HG03432 (cell line): ENCODE data around the gene GPX1.

ENCODE experiments used
- ATAC-seq: cut with Tn5 transposase; IDR thresholded peaks from one replicate; pipeline ENCODE4 v1.9.1; 2021; ENCODE audit warnings: mild to moderate bottlenecking, moderate library complexity; ENCODE audit not compliant: unreplicated experiment

Gene GPX1

GRCh38 chr3:49313896-49314688 lies 44.1 kb downstream of the GPX1 start:
- no peak for ATAC-seq

GRCh38 chr3:49311283-49311682 lies 46.9 kb downstream of the GPX1 start:
- no peak for ATAC-seq

DNA sequence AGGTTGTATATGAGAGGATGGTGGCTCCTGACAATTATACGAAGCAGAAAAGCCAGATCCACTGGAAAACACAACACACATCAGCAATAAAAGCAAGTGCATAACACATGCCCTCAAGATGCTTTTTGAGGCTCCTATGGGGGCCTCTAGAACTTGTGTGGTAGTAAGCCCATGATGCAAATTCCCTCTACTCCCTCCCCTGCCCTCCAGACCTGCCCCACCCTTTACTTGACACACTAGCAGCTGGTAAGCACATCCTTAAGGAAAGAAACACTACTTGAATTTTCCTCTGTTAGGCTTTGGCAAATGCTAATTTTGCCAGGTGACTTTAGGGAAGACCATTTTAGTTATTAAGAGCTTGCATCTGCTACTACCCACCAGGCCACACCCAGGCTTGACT lies 47.5 kb downstream of the GPX1 start:
- ATAC-seq: no peak
